Stimulated activated memory B cell treated with anti-CD40 and anti-IgM and Interleukin-4, amounts not matched to agents 10 μg/mL and 1 μg/mL and 100 μg/mL, for 72 hours (primary cell): ENCODE data around the gene ZDHHC11.
"Not testable (repeated sequence)": the region's sequence is repeated elsewhere in the genome, so short reads cannot be mapped to it uniquely, and the experiment has no call there.

Source experiments
- ATAC-seq: fragments of 150-1000 bp; cut with Tn5 transposase; 2 replicates; pipeline ENCODE4 v1.10.0; 2021
- H3K27ac Mint-ChIP-seq: one replicate; pipeline ENCODE4 v1.8.0; 2022; ENCODE audit warnings: mild to moderate bottlenecking, mixed read lengths
- H3K27me3 Mint-ChIP-seq: one replicate; pipeline ENCODE4 v1.8.0; 2022; ENCODE audit warnings: mixed read lengths
- H3K36me3 Mint-ChIP-seq: one replicate; pipeline ENCODE4 v1.8.0; 2022; ENCODE audit warnings: mixed read lengths
- H3K4me1 Mint-ChIP-seq: one replicate; pipeline ENCODE4 v1.8.0; 2022; ENCODE audit warnings: mixed read lengths
- H3K4me3 Mint-ChIP-seq: one replicate; pipeline ENCODE4 v1.8.0; 2022; ENCODE audit warnings: mild to moderate bottlenecking, moderate library complexity, mixed read lengths
- H3K9me3 Mint-ChIP-seq: one replicate; pipeline ENCODE4 v1.8.0; 2022; ENCODE audit warnings: mixed read lengths

Gene ZDHHC11

GRCh38 chr5:855771-856530 lies 5.2 kb upstream of the ZDHHC11 start:
- H3K4me3 Mint-ChIP-seq = no peak overlapping the region
- H3K9me3 Mint-ChIP-seq = no peaks in the 10 kb centered on the region
- peaks cover 5% of the 10 kb centered on the region for H3K36me3 Mint-ChIP-seq
- H3K27ac Mint-ChIP-seq = no peak overlapping the region
- no peaks in the 10 kb centered on the region for H3K4me1 Mint-ChIP-seq
- peaks cover 12% of the 10 kb centered on the region for H3K27me3 Mint-ChIP-seq
- no peak for ATAC-seq

- no peaks in the 10 kb centered on the region for H3K4me1 Mint-ChIP-seq
Measured at GRCh38 chr5:854966-855743, 4.4 kb upstream of the ZDHHC11 start.

GRCh38 chr5:854217-854616 lies 3.4 kb upstream of the ZDHHC11 start:
- Mint-ChIP-seq H3K27ac (no peak overlapping the region), H3K27me3 (peaks cover 12% of the 10 kb centered on the region), H3K36me3 (no peaks in the 10 kb centered on the region), H3K4me3 (no peak overlapping the region), H3K9me3 (no peaks in the 10 kb centered on the region), H3K4me1 (no peaks in the 10 kb centered on the region)
- ATAC-seq = no peak

More at GRCh38 chr5:854966-855743, 4.4 kb upstream of the ZDHHC11 start:
- no peak overlapping the region for H3K4me3 Mint-ChIP-seq
- H3K9me3 Mint-ChIP-seq = no peaks in the 10 kb centered on the region
- H3K27ac Mint-ChIP-seq = no peak overlapping the region
- no peaks in the 10 kb centered on the region for H3K36me3 Mint-ChIP-seq
- peaks cover 12% of the 10 kb centered on the region for H3K27me3 Mint-ChIP-seq
- ATAC-seq = no peak

- not testable (repeated sequence) for H3K36me3 Mint-ChIP-seq, ATAC-seq, H3K4me1 Mint-ChIP-seq, H3K27ac Mint-ChIP-seq, H3K4me3 Mint-ChIP-seq, H3K9me3 Mint-ChIP-seq
- peaks cover 12% of the 10 kb centered on the region for H3K27me3 Mint-ChIP-seq
Measured at GRCh38 chr5:853416-854090, 2.8 kb upstream of the ZDHHC11 start.

- Mint-ChIP-seq H3K27ac (no peak overlapping the region), H3K36me3 (no peaks in the 10 kb centered on the region), H3K4me1 (no peaks in the 10 kb centered on the region), H3K27me3 (peaks cover 12% of the 10 kb centered on the region), H3K4me3 (no peak overlapping the region), H3K9me3 (no peaks in the 10 kb centered on the region)
- no peak for ATAC-seq
Measured at GRCh38 chr5:852431-853401, 1.9 kb upstream of the ZDHHC11 start.

GRCh38 chr5:852018-852417 lies 1.2 kb upstream of the ZDHHC11 start:
- H3K4me3 Mint-ChIP-seq = no peak overlapping the region

GRCh38 chr5:851553-851952 lies 767 bp upstream of the ZDHHC11 start:
- Mint-ChIP-seq H3K36me3 (no peaks in the 10 kb centered on the region), H3K4me1 (peaks cover 6% of the 10 kb centered on the region), H3K4me3 (no peak overlapping the region), H3K27ac (no peak overlapping the region), H3K27me3 (peaks cover 12% of the 10 kb centered on the region), H3K9me3 (peaks cover 4% of the 10 kb centered on the region)
- ATAC-seq = no peak

More at GRCh38 chr5:852018-852417, 1.2 kb upstream of the ZDHHC11 start:
- peaks cover under 1% of the 10 kb centered on the region for H3K4me1 Mint-ChIP-seq
- H3K27ac Mint-ChIP-seq = no peak overlapping the region
- no peaks in the 10 kb centered on the region for H3K36me3 Mint-ChIP-seq
- H3K27me3 Mint-ChIP-seq = peaks cover 12% of the 10 kb centered on the region
- no peak for ATAC-seq
- H3K9me3 Mint-ChIP-seq = no peaks in the 10 kb centered on the region

- no peak overlapping the region for H3K27ac Mint-ChIP-seq
- H3K27me3 Mint-ChIP-seq = peaks cover 12% of the 10 kb centered on the region
- H3K4me1 Mint-ChIP-seq = peaks cover 9% of the 10 kb centered on the region
- no peak for ATAC-seq
- no peaks in the 10 kb centered on the region for H3K36me3 Mint-ChIP-seq
- no peak overlapping the region for H3K4me3 Mint-ChIP-seq
- peaks cover 4% of the 10 kb centered on the region for H3K9me3 Mint-ChIP-seq
Measured at GRCh38 chr5:851076-851475, 290 bp upstream of the ZDHHC11 start.

GRCh38 chr5:849651-850301 lies 1.0 kb downstream of the ZDHHC11 start:
- ATAC-seq = no peak
- H3K27ac Mint-ChIP-seq = no peak overlapping the region
- peaks cover 4% of the 10 kb centered on the region for H3K9me3 Mint-ChIP-seq
- no peaks in the 10 kb centered on the region for H3K36me3 Mint-ChIP-seq
- H3K4me1 Mint-ChIP-seq = peaks cover 9% of the 10 kb centered on the region
- H3K4me3 Mint-ChIP-seq = no peak overlapping the region
- peaks cover 19% of the 10 kb centered on the region for H3K27me3 Mint-ChIP-seq

- Mint-ChIP-seq H3K27ac (no peak overlapping the region), H3K4me3 (no peak overlapping the region), H3K9me3 (peaks cover 4% of the 10 kb centered on the region), H3K27me3 (peaks cover 24% of the 10 kb centered on the region), H3K4me1 (peaks cover 9% of the 10 kb centered on the region), H3K36me3 (no peaks in the 10 kb centered on the region)
- no peak for ATAC-seq
Measured at GRCh38 chr5:848671-849111, 2.1 kb downstream of the ZDHHC11 start.

GRCh38 chr5:847736-848135 lies 3.0 kb downstream of the ZDHHC11 start:
- not testable (repeated sequence) for H3K36me3 Mint-ChIP-seq, H3K27ac Mint-ChIP-seq, ATAC-seq, H3K4me3 Mint-ChIP-seq, H3K4me1 Mint-ChIP-seq, H3K9me3 Mint-ChIP-seq
- H3K27me3 Mint-ChIP-seq = peaks cover 29% of the 10 kb centered on the region

GRCh38 chr5:847212-847611 lies 3.6 kb downstream of the ZDHHC11 start:
- not testable (repeated sequence) for H3K9me3 Mint-ChIP-seq, H3K27ac Mint-ChIP-seq, H3K4me1 Mint-ChIP-seq, H3K36me3 Mint-ChIP-seq, H3K4me3 Mint-ChIP-seq, ATAC-seq
- H3K27me3 Mint-ChIP-seq = peaks cover 29% of the 10 kb centered on the region

GRCh38 chr5:846602-847091 lies 4.1 kb downstream of the ZDHHC11 start:
- not testable (repeated sequence) for H3K4me3 Mint-ChIP-seq, H3K9me3 Mint-ChIP-seq, H3K27ac Mint-ChIP-seq, H3K4me1 Mint-ChIP-seq, H3K36me3 Mint-ChIP-seq, ATAC-seq
- peaks cover 29% of the 10 kb centered on the region for H3K27me3 Mint-ChIP-seq
